ENCODE measurements around the gene FAM3A.
"Not testable (repeated sequence)": the region's sequence is repeated elsewhere in the genome, so short reads cannot be mapped to it uniquely, and the experiment has no call there.

GRCh38 chrX:154552112-154552806 is 36.2 kb upstream of the FAM3A start:
- TF ChIP-seq YY1 (IDR thresholded peaks at IDR 0.05; ENCODE audit: insufficient read depth, insufficient read length); SUZ12 (IDR thresholded peaks at IDR 0.05; ENCODE audit: extremely low read depth, insufficient read depth, insufficient read length); ZNF274 (IDR thresholded peaks at IDR 0.05; ENCODE audit: low read depth, low read length): not testable (repeated sequence)
